Muscle layer of duodenum (tissue), 2 donors: Measurements from ENCODE around the gene FBXO15.

Source experiments
- H3K27ac ChIP-seq: one replicate; pipeline ENCODE4 v1.7.0; 2013; ENCODE audit warnings: mild to moderate bottlenecking, low read length
- H3K27me3 ChIP-seq: one replicate; pipeline ENCODE4 v1.7.0; 2013; ENCODE audit warnings: low read depth, mild to moderate bottlenecking, control low read depth, low read length
- H3K36me3 ChIP-seq, 2 donors: one replicate each; pipeline ENCODE4 v1.7.0; 2013; ENCODE audit warnings: low read length in 2 of 2, control low read depth in 1 of 2, mild to moderate bottlenecking in 1 of 2; ENCODE audit not compliant: insufficient read depth in 2 of 2, control insufficient read depth in 1 of 2
- H3K4me1 ChIP-seq, 2 donors: one replicate each; pipeline ENCODE4 v1.7.0; 2013; ENCODE audit warnings: low read length in 2 of 2, mild to moderate bottlenecking in 2 of 2, control low read depth in 1 of 2, moderate library complexity in 1 of 2; ENCODE audit not compliant: insufficient read depth in 2 of 2, control insufficient read depth in 1 of 2
- H3K4me3 ChIP-seq, 2 donors: one replicate each; pipeline ENCODE4 v1.7.0; 2013; ENCODE audit warnings: low read length in 2 of 2, low read depth in 1 of 2, mild to moderate bottlenecking in 1 of 2
- H3K9me3 ChIP-seq, 2 donors: one replicate each; pipeline ENCODE4 v1.7.0; 2013; ENCODE audit warnings: low read length in 2 of 2, control low read depth in 1 of 2, mild to moderate bottlenecking in 1 of 2; ENCODE audit not compliant: control insufficient read depth in 1 of 2
- donor health status: healthy.

The FBXO15 gene

GRCh38 chr18:74137920-74138538 lies 9.6 kb downstream of the FBXO15 start:
- H3K36me3 ChIP-seq: no peaks in the 10 kb centered on the region
- no peaks in the 10 kb centered on the region for H3K9me3 ChIP-seq
- H3K27ac ChIP-seq: no peak overlapping the region
- no peaks in the 10 kb centered on the region for H3K27me3 ChIP-seq
- no peak overlapping the region for H3K4me3 ChIP-seq
- H3K4me1 ChIP-seq: no peaks in the 10 kb centered on the region

DNA sequence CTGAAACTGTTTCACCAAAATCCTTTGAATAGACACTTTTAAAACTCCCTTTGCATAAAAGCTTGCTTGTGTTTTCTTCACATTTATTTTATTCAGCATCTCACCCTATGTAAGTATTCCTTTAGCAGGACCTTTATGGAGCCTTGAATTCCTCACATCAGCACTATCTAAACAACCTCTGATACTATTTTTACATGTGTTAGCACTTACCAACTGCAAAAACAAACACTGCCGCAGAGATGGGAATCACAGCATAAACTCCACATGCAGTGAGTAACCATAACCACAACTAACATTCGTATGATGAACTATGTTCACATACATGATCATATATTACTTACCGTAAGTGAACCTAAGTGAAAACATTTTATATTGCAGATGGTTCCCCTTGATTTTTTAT lies 15.4 kb downstream of the FBXO15 start:
- no peak overlapping the region for H3K27ac ChIP-seq

GRCh38 chr18:74131124-74131523 lies 16.5 kb downstream of the FBXO15 start:
- Histone ChIP-seq H3K4me1 (peaks cover 0 to 6% of the 10 kb centered on the region in 2 donors), H3K9me3 (no peaks in the 10 kb centered on the region), H3K4me3 (no peak overlapping the region), H3K27ac (no peak overlapping the region), H3K36me3 (no peaks in the 10 kb centered on the region), H3K27me3 (no peaks in the 10 kb centered on the region)

More for the DNA sequence above, 15.4 kb downstream of the FBXO15 start:
- Histone ChIP-seq H3K4me3 (no peak overlapping the region), H3K9me3 (no peaks in the 10 kb centered on the region), H3K4me1 (peaks cover 0 to 6% of the 10 kb centered on the region in 2 donors), H3K36me3 (no peaks in the 10 kb centered on the region), H3K27me3 (no peaks in the 10 kb centered on the region)

GRCh38 chr18:74128159-74128558 lies 19.5 kb downstream of the FBXO15 start:
- H3K27me3 ChIP-seq: no peaks in the 10 kb centered on the region
- H3K27ac ChIP-seq: no peak overlapping the region
- H3K4me1 ChIP-seq: peaks cover 0 to 6% of the 10 kb centered on the region in 2 donors
- H3K4me3 ChIP-seq: no peak overlapping the region
- no peaks in the 10 kb centered on the region for H3K36me3 ChIP-seq
- H3K9me3 ChIP-seq: no peaks in the 10 kb centered on the region

DNA sequence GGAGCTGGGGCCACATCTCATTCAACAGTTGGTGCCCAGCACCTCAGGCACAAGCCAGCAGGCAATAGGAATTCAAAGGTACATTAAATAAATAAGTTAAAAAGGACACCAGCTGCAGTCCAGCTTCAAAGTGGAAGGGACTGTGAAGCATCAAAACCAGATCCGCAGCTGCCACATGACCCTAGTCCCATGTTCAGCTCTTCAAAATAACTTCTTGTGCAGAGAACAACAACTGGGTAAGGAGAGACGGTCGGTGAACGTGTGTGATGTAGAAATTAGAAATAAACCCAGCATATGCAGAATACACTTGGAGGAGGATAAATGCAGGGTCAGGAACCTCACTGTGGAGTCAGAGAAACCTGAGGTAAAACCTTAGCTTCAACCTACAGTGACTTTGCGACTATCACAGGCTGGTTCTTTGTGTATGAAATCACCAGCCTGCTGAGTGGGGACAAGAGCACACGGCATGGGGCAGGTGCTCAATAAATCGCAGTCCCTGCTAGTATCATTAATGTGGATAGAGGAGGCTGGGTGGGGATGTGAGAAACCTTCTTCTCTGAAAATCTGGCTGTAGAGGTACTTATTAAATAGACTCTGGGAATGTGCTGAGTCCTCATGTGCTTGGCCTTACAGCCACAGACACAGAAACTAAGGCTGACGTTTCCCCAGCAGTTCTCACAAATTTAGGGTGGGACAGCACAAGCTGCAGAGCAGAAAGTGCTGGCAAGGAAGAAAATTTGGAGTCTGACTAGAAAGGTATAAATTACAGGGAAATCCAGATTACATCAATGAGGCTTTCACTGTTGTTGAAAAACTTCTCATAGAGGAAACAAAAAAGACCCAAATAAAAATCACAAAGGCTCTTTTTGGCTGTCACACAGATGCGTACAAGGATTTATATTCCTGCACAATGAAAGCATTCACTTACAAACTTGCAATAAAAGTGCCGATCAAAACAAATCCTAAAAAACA lies 20.7 kb downstream of the FBXO15 start:
- no peaks in the 10 kb centered on the region for H3K9me3 ChIP-seq
- H3K36me3 ChIP-seq: no peaks in the 10 kb centered on the region
- H3K27me3 ChIP-seq: no peaks in the 10 kb centered on the region
- no peaks in the 10 kb centered on the region for H3K4me1 ChIP-seq
- H3K27ac ChIP-seq: no peak overlapping the region
- H3K4me3 ChIP-seq: no peak overlapping the region

DNA sequence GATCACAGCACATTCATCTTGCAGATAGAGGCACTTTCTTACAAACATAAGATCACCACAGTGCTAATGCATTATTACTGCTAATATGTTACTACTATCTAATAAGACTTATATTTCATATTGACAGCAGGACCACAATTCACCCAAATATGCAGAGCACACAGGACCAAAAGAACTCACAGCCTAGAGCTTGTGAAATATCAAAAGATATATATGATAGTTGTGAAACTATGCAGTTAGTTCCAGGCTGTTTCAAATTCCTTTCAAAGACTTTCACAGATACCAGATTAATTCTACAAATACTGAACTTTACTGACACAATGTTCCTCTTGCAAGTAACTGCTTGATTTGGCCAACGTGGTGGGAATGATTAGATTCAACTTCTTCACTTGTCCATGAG lies 23.0 kb downstream of the FBXO15 start:
- Histone ChIP-seq H3K9me3 (no peaks in the 10 kb centered on the region), H3K36me3 (no peaks in the 10 kb centered on the region), H3K27ac (no peak overlapping the region), H3K4me3 (no peak overlapping the region), H3K4me1 (no peaks in the 10 kb centered on the region), H3K27me3 (no peaks in the 10 kb centered on the region)

GRCh38 chr18:74123200-74123599 lies 24.4 kb downstream of the FBXO15 start:
- H3K4me1 ChIP-seq: no peaks in the 10 kb centered on the region
- H3K9me3 ChIP-seq: no peaks in the 10 kb centered on the region
- H3K27me3 ChIP-seq: no peaks in the 10 kb centered on the region
- H3K36me3 ChIP-seq: no peaks in the 10 kb centered on the region
- no peak overlapping the region for H3K4me3 ChIP-seq
- no peak overlapping the region for H3K27ac ChIP-seq

DNA sequence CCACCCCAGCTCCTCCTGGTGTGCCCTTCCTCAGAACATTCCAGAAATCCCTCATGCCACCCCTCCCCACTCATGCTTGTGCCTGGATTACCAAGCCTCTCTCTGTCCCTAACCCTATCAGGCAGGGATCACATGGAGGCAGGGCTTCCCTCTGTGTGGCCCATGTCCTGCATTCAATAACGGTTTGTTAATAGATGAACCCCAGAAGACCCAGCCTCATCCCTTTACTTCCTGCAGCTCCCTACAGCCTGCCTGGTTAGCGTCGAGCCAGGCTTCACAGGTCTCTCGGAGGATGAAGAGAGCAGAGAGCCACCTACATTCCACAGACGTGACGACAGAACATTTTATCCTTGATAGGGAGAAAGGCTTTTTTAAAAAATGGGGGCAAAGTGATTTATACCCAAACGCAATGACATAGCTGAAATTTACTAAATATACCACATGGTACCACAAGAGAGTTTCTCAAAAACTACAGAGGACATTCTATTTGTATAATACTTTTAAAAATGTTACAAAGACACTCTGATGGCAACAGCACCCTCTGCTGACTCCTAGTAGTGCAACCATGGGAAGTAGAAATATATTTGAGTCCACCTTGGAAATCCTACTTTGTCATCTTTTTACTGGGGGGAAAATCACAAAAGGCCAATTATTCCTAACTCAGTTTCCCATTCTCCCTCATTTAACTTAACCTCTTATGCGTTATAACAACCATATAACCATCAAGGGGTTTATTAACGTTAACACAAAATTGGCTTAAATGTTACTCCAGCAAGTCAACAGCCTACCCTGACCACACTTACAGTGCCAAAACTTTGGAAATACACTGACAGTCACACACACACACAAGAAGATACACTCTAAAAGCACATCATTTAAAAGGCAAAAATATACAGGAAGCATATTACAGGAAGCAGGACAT lies 30.7 kb downstream of the FBXO15 start:
- peaks cover 0 to 7% of the 10 kb centered on the region in 2 donors for H3K9me3 ChIP-seq
- H3K27ac ChIP-seq: no peak overlapping the region
- no peak overlapping the region for H3K4me3 ChIP-seq
- no peaks in the 10 kb centered on the region for H3K4me1 ChIP-seq
- no peaks in the 10 kb centered on the region for H3K27me3 ChIP-seq
- no peaks in the 10 kb centered on the region for H3K36me3 ChIP-seq

- no peaks in the 10 kb centered on the region for H3K4me1 ChIP-seq
- H3K4me3 ChIP-seq: no peak overlapping the region
- H3K27ac ChIP-seq: no peak overlapping the region
- H3K36me3 ChIP-seq: no peaks in the 10 kb centered on the region
- H3K9me3 ChIP-seq: peaks cover 0 to 7% of the 10 kb centered on the region in 2 donors
- no peaks in the 10 kb centered on the region for H3K27me3 ChIP-seq
These were observed 32.6 kb downstream of the FBXO15 start for GRCh38 chr18:74115046-74115445.

DNA sequence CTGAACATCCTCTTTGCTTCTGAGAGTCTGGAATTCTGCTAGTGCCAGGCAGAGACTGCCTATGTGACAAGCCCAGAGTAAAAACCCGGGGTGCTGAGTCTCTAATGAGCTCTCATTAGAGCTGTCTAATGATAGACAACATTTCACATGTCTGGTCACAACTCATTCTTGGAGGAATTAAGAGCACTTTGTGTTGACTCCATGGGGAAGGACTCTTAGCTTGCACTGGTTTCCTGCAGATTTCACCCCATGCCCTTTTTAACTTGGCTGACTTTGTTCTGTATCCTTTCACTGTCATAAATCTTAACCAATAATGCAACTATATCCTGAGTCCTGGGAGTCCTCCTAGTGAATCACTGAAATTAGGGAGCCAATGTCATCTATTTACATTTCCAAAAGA lies 33.5 kb downstream of the FBXO15 start:
- no peak overlapping the region for H3K4me3 ChIP-seq
- no peaks in the 10 kb centered on the region for H3K36me3 ChIP-seq
- H3K9me3 ChIP-seq: peaks cover 0 to 7% of the 10 kb centered on the region in 2 donors
- H3K4me1 ChIP-seq: no peaks in the 10 kb centered on the region
- no peaks in the 10 kb centered on the region for H3K27me3 ChIP-seq
- H3K27ac ChIP-seq: no peak overlapping the region

GRCh38 chr18:74113711-74114110 lies 33.9 kb downstream of the FBXO15 start:
- no peaks in the 10 kb centered on the region for H3K4me1 ChIP-seq

More at GRCh38 chr18:74113711-74114110, 33.9 kb downstream of the FBXO15 start:
- H3K27ac ChIP-seq: no peak overlapping the region
- no peaks in the 10 kb centered on the region for H3K27me3 ChIP-seq
- H3K9me3 ChIP-seq: peaks cover 0 to 10% of the 10 kb centered on the region in 2 donors
- no peaks in the 10 kb centered on the region for H3K36me3 ChIP-seq
- no peak overlapping the region for H3K4me3 ChIP-seq
